Measurements from ENCODE around the gene IL4.

IL4 gene

GRCh38 chr5:132708645-132709044 lies 34.9 kb downstream of the IL4 start:
- no peaks in the 10 kb centered on the region for H3K27me3 ChIP-seq (ENCODE audit: low read length)
- H3K27ac ChIP-seq (ENCODE audit: low read depth, low read length), result no peak overlapping the region
- no peak for TF ChIP-seq CTCF (IDR thresholded peaks at IDR 0.05; ENCODE audit: insufficient read depth, low read length, poor library complexity, severe bottlenecking)
- no peak for TF ChIP-seq EZH2phosphoT487 (conservative IDR thresholded peaks at IDR 0.05; ENCODE audit: low read length)
- H3K4me2 ChIP-seq (ENCODE audit: low read depth, low read length, poor library complexity, severe bottlenecking), result no peak overlapping the region
- no peaks in the 10 kb centered on the region; the same call in 1 of the 2 replicates for H3K36me3 ChIP-seq (ENCODE audit: low read length)
- H3F3A ChIP-seq (ENCODE audit: insufficient read depth), result 0 out of 2 replicates have a peak, but pooled peaks cover 7% of the 10 kb centered on the region
- H3K4me3 ChIP-seq (ENCODE audit: insufficient read depth, low read length, poor library complexity, severe bottlenecking), result no peak overlapping the region
- no peaks in the 10 kb centered on the region for H3K79me2 ChIP-seq (ENCODE audit: insufficient read depth, low read length)
- no peaks in the 10 kb centered on the region for H3K9me3 ChIP-seq (ENCODE audit: insufficient read depth, low read length)
- no peak overlapping the region for H2AFZ ChIP-seq (ENCODE audit: low read depth, low read length, severe bottlenecking)
- H3K9me2 ChIP-seq (replicated peaks; ENCODE audit: insufficient read depth, low read length), result no peaks in the 10 kb centered on the region
- no peak overlapping the region for H3K9ac ChIP-seq (ENCODE audit: low read length)
- H4K20me1 ChIP-seq (ENCODE audit: low read depth, low read length), result no peaks in the 10 kb centered on the region

GRCh38 chr5:132714456-132715307 lies 40.9 kb downstream of the IL4 start:
- Histone ChIP-seq H3K9ac (ENCODE audit: low read length) (no peak overlapping the region), H4K20me1 (ENCODE audit: low read depth, low read length) (no peaks in the 10 kb centered on the region), H3K27me3 (ENCODE audit: low read length) (no peaks in the 10 kb centered on the region), H3K27ac (ENCODE audit: low read depth, low read length) (no peak overlapping the region), H3K9me3 (ENCODE audit: insufficient read depth, low read length) (no peaks in the 10 kb centered on the region), H3K36me3 (ENCODE audit: low read length) (no peaks in the 10 kb centered on the region), H2AFZ (ENCODE audit: low read depth, low read length, severe bottlenecking) (no peak overlapping the region), H3K4me2 (ENCODE audit: low read depth, low read length, poor library complexity, severe bottlenecking) (no peak overlapping the region), H3K4me3 (ENCODE audit: insufficient read depth, low read length, poor library complexity, severe bottlenecking) (no peak overlapping the region), H3F3A (ENCODE audit: insufficient read depth) (no peaks in the 10 kb centered on the region), H3K9me2 (replicated peaks; ENCODE audit: insufficient read depth, low read length) (no peaks in the 10 kb centered on the region), H3K79me2 (ENCODE audit: insufficient read depth, low read length) (no peaks in the 10 kb centered on the region)
- peak; percentile 27 for TF ChIP-seq CTCF (IDR thresholded peaks at IDR 0.05; ENCODE audit: insufficient read depth, low read length, poor library complexity, severe bottlenecking)
- no peak for TF ChIP-seq EZH2phosphoT487 (conservative IDR thresholded peaks at IDR 0.05; ENCODE audit: low read length)

GRCh38 chr5:132718544-132719312 lies 44.9 kb downstream of the IL4 start:
- Histone ChIP-seq H3K36me3 (ENCODE audit: low read length) (no peaks in the 10 kb centered on the region), H4K20me1 (ENCODE audit: low read depth, low read length) (no peaks in the 10 kb centered on the region), H2AFZ (ENCODE audit: low read depth, low read length, severe bottlenecking) (no peak overlapping the region), H3F3A (ENCODE audit: insufficient read depth) (no peaks in the 10 kb centered on the region), H3K4me2 (ENCODE audit: low read depth, low read length, poor library complexity, severe bottlenecking) (no peak overlapping the region), H3K9me2 (replicated peaks; ENCODE audit: insufficient read depth, low read length) (no peaks in the 10 kb centered on the region), H3K27ac (ENCODE audit: low read depth, low read length) (no peak overlapping the region), H3K79me2 (ENCODE audit: insufficient read depth, low read length) (no peaks in the 10 kb centered on the region), H3K9ac (ENCODE audit: low read length) (no peak overlapping the region), H3K27me3 (ENCODE audit: low read length) (no peaks in the 10 kb centered on the region), H3K9me3 (ENCODE audit: insufficient read depth, low read length) (no peaks in the 10 kb centered on the region), H3K4me3 (ENCODE audit: insufficient read depth, low read length, poor library complexity, severe bottlenecking) (no peak overlapping the region)
- TF ChIP-seq CTCF (IDR thresholded peaks at IDR 0.05; ENCODE audit: insufficient read depth, low read length, poor library complexity, severe bottlenecking) (no peak), EZH2phosphoT487 (conservative IDR thresholded peaks at IDR 0.05; ENCODE audit: low read length) (no peak)

Data from SU-DHL-6 (cell line).